ENCODE measurements around the gene NUP35.

DNA sequence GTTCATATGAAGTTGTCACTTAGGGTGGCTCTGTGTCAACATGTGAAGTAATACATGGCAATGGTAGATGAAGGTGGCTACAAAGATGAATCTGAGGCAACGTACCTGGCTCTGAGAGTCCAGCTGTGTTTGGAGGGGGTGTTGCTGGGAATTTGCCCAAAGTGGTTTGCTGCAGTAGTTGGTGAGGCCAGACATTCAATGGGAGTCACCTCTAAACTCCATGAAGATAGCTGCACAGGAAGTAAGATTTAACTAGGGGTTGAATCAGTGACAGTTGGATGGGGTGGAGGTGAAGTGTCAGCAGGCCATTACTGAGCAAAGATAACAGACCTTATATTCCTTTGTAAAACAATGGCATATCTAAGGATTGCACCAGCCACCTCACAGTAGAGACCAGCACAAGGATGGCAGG is 71.8 kb downstream of the NUP35 start:
- no peak for TF ChIP-seq POLR2A (IDR thresholded peaks at IDR 0.05; ENCODE audit: low read depth, low read length)
- no peak for TF ChIP-seq POLR2AphosphoS5 (IDR thresholded peaks at IDR 0.05; ENCODE audit: low read depth, low read length)

All from GM12892 (cell line).